AG04450 (cell line): ENCODE data around the gene RPTOR. TPM values are rescaled to one million over a fixed set of nuclear protein-coding genes. Genes with fewer than 3 reads are reported as not detected.
A peak's percentile ranks its signal among the peaks of the same experiment; 100 is the strongest.

Experiments
- CTCF ChIA-PET: fragments of 300-600, 350-600 bp; formaldehyde crosslinking; extraction: SDS; loops from one replicate; lab custom pipeline; 2022; ENCODE audit warnings: antibody characterized with exemption, inconsistent platforms; lab: Charles Lee
- POLR2A ChIA-PET: fragments of 350-600 bp; formaldehyde crosslinking; extraction: SDS; loops from one replicate; lab custom pipeline; 2021; ENCODE audit warnings: antibody characterized with exemption, inconsistent platforms; lab: Yijun Ruan, JAX
- DNase-seq: peaks from one replicate; pipeline ENCODE4 v3.0.0-alpha.2; 2011; ENCODE audit warnings: low read depth, low spot score
- H3K27ac ChIP-seq: one replicate; pipeline ENCODE4 v1.5.1; 2012; ENCODE audit warnings: low read depth, low read length, control low read depth
- H3K27me3 ChIP-seq: one replicate; pipeline ENCODE4 v1.6.0; 2012; ENCODE audit warnings: low read length; ENCODE audit not compliant: control insufficient read depth, insufficient read depth
- H3K4me3 ChIP-seq: 2 replicates; pipeline ENCODE4 v1.5.1; 2011; ENCODE audit warnings: mild to moderate bottlenecking, low read depth, low read length, control low read depth
- H3K9me3 ChIP-seq: 2 replicates; pipeline ENCODE4 v1.5.1; 2012; ENCODE audit warnings: low read length; ENCODE audit not compliant: control insufficient read depth, insufficient read depth
- polyA plus RNA-seq: library from polyadenylated mRNA; depleted of rRNA; stranded (reverse); fragments of >200 nt; gene quantifications from 2 replicates; pipeline ENCODE4 v1.2.3, GENCODE V29; 2011
- TF ChIP-seq, protein P1 (sequence below): IDR thresholded peaks from 2 replicates; pipeline ENCODE4 v1.5.1; 2011; ENCODE audit warnings: low read depth, low read length, control low read depth, inconsistent platforms

The RPTOR gene
- polyA plus RNA-seq, 1 experiment: 6.2 TPM

DNA sequence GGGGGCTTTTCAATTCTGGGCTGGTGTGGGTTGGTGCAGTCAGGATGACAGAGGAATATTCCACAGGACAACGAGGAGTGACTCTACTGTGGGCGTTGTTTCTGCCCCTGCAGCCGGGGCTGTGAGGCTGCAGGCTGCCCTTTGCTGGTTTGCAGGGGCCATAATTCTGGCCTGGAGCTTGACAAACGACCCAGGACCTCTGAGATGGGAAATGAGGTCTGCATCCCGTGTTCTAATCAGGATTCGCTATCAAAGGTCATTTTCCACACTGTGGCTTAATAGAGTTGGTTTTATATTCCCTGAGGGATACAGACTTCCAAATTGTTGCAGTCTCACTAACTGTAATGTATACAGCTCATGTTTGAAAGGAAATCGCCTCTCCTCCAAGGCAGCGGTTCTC is 180.9 kb downstream of the RPTOR start:
- ChIA-PET CTCF (no interaction called here), POLR2A (interaction anchor here (0.5 kb wide), 1 partner anchor 247 kb away, joined by 5 read pairs; no protein-coding TSS in a partner anchor)
- no peak overlapping the region for H3K4me3 ChIP-seq

GRCh38 chr17:80726558-80727408 is 182.1 kb downstream of the RPTOR start:
- ChIA-PET CTCF (no interaction called here), POLR2A (no interaction called here)
- H3K4me3 ChIP-seq: no peak overlapping the region
- DNase-seq: no peak
- H3K27me3 ChIP-seq: no peaks in the 10 kb centered on the region
- TF ChIP-seq, protein P1, sequence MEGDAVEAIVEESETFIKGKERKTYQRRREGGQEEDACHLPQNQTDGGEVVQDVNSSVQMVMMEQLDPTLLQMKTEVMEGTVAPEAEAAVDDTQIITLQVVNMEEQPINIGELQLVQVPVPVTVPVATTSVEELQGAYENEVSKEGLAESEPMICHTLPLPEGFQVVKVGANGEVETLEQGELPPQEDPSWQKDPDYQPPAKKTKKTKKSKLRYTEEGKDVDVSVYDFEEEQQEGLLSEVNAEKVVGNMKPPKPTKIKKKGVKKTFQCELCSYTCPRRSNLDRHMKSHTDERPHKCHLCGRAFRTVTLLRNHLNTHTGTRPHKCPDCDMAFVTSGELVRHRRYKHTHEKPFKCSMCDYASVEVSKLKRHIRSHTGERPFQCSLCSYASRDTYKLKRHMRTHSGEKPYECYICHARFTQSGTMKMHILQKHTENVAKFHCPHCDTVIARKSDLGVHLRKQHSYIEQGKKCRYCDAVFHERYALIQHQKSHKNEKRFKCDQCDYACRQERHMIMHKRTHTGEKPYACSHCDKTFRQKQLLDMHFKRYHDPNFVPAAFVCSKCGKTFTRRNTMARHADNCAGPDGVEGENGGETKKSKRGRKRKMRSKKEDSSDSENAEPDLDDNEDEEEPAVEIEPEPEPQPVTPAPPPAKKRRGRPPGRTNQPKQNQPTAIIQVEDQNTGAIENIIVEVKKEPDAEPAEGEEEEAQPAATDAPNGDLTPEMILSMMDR: no peak
- no peak overlapping the region for H3K27ac ChIP-seq
- peaks cover 4% of the 10 kb centered on the region; the same call in 1 of the 2 replicates for H3K9me3 ChIP-seq

More for the DNA sequence above, 180.9 kb downstream of the RPTOR start:
- Histone ChIP-seq H3K27me3 (no peaks in the 10 kb centered on the region), H3K9me3 (peaks cover 4% of the 10 kb centered on the region; the same call in 1 of the 2 replicates), H3K27ac (peak overlapping the region; percentile 39)
- DNase-seq: no peak
- TF ChIP-seq, protein P1: no peak

DNA sequence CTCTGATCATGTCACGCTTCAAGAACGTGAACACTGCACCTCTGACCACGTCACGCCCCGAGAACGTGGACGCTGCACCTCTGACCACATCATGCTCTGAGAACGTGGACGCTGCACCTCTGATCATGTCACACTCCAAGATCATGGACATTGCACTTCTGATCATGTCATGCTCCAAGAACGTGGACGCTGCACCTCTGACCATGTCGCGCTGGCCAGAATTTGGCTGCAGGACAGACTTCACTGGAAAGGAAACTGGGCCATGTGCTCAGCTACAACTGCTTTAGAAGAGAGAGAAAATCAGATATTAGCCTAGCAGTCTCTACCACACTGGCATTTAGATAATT is 182.7 kb downstream of the RPTOR start:
- no peaks in the 10 kb centered on the region for H3K27me3 ChIP-seq
- TF ChIP-seq, protein P1: no peak
- ChIA-PET POLR2A (no interaction called here), CTCF (no interaction called here)
- H3K9me3 ChIP-seq: peaks cover 4% of the 10 kb centered on the region; the same call in 1 of the 2 replicates
- no peak overlapping the region for H3K27ac ChIP-seq
- DNase-seq: no peak
- H3K4me3 ChIP-seq: no peak overlapping the region

- TF ChIP-seq, protein P1: no peak
- Histone ChIP-seq H3K27me3 (no peaks in the 10 kb centered on the region), H3K4me3 (no peak overlapping the region), H3K9me3 (peaks cover 4% of the 10 kb centered on the region; the same call in 1 of the 2 replicates), H3K27ac (no peak overlapping the region)
- CTCF ChIA-PET: interaction anchor here (1.0 kb wide), 1 partner anchor 153 kb away, joined by 3 read pairs; no protein-coding TSS in a partner anchor
- POLR2A ChIA-PET: no interaction called here
- DNase-seq: no peak
Measured at GRCh38 chr17:80729016-80729415, 184.4 kb downstream of the RPTOR start.

DNA sequence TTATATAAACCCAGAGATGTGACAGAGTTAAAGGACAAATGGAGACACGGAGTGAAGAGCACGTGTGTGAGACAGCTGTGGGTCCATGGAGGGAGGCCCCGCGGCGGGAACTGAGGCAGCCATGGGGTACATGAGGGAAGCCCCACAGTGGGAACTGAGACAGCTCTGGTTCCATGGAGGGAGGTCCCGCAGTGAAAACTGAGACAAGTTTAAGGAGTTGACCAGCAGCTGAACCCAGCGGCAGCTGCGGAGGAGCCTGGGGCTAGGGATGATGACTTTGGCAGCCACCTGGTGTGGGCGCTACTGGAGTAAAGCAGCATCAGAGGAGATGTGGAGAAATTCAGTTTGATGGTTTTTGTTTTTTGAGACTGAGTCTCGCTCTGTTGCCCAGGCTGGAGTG is 185.1 kb downstream of the RPTOR start:
- Histone ChIP-seq H3K27me3 (no peaks in the 10 kb centered on the region), H3K27ac (no peak overlapping the region), H3K9me3 (peaks cover under 1% of the 10 kb centered on the region; the same call in 1 of the 2 replicates), H3K4me3 (no peak overlapping the region)
- ChIA-PET CTCF (interaction anchor here (1.0 kb wide), 1 partner anchor 154 kb away, joined by 3 read pairs; no protein-coding TSS in a partner anchor), POLR2A (no interaction called here)
- TF ChIP-seq, protein P1: no peak
- no peak for DNase-seq
